GM18873 (cell line): ENCODE results near the gene TUBB4B.

Experiments
- ATAC-seq: cut with Tn5 transposase; IDR thresholded peaks from one replicate; pipeline ENCODE4 v1.9.1; 2021; ENCODE audit warnings: mild to moderate bottlenecking, moderate library complexity, moderate number of reproducible peaks; ENCODE audit not compliant: unreplicated experiment, low FRiP score

The TUBB4B gene

DNA sequence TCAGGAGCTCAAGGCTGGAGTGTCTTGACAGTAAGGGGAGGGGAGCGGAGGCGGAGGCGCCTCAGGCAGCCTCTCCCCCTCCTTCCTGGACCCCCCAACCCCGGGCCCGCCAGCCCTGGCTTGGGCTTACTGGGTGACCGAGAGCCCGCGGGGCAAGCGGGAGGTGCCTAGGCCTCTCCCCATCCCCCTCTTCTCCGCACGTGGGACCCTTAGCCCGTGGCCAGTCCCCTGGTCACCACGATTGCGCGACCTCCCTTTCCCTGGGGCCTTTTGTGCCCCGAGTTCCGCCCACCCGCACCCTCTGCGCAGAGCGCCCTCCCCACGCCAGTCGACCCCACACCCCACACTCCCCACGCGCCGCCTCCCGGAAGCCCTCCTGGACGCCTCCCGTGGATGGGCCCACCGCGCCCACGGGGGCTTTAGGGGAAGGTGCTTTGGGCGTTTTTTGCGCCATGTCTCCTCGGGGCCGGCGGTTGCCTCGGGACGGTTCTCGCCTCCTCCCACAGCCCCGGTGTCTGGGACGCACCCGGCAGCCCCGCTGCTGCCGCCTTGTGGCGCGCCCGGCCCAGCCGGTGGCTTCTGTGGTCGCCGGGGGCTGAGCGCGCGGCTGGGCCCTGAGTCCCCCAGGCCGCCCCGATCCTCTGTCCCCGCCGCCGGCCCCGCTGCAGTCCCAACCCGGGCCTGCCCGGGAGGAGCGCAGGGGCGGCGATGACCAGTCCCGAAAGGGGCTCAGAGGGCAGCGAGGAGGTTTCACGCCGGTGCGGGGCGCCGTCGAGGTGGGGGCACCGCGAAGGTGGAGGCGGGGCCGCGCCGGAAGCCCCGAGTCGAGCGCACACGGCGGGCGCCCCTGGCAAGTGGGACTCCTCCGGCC lies 39.6 kb downstream of the TUBB4B start:
- no peak for ATAC-seq

DNA sequence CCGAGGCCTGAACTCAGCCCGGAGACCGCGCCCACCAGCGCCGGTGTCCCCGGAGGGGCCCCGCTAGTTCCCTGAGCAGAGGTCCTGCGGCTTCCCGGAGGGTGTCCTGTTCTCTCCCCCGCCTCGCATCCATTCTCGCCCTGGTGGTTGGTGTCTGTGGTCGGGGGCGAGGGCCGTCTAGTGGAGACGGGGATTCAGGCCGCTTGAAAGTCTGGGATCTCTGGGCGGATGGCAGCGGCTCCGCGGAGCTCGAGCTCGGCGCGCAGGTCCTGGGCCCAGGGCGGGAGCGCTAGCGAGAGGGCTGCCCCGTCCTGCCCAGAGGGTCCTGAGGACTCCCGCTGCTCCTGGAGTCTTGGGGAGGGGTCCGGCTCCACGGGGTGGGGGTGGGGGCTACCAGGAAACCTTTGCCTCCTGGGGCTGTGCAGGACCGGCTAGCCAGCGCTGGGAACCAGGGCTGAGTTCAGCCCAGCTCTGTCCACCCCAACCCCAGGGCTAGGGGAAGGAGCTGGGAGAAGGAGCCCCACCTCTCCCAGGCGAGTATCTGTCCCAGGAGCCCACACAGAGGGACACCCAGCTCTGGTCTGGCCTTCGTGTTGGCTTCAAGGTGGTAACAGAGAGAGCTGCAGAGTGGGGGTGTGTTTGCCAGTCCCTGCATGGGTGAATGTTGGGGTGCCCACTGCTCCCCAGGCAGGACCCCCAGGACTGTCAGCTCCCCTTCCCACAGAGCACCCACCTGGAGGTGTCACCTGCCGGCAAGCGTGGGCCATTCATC lies 40.4 kb downstream of the TUBB4B start:
- no peak for ATAC-seq

- no peak for ATAC-seq
Observed at GRCh38 chr9:137286975-137287383, 45.9 kb downstream of the TUBB4B start.

DNA sequence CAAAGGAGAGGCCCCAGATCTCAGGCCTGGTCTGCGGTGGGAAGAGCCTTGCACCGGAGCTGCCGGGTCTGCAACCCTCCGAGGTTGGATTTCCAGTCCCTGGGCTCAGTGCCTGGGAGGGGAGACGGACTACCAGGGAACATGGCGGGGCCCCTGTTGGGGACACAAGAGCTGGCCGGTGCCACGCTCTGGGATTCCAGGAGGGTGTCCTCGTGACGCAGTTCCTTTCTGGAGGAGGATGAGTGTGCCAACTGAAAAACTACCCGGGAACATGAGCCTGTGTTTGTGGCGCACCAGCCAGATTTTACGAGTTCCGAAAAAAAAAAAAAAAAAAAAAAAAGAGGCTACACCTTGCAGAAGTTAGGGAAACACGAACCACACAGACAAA lies 52.0 kb downstream of the TUBB4B start:
- no peak for ATAC-seq
